ENCODE data around the gene DTNBP1.
"Not testable (repeated sequence)": the region's sequence is repeated elsewhere in the genome, so short reads cannot be mapped to it uniquely, and the experiment has no call there.

The DTNBP1 gene

GRCh38 chr6:15665237-15665636, 2.4 kb upstream of the DTNBP1 start:
- DNase-seq: no peak

- DNase-seq: no peak
Observed at GRCh38 chr6:15663130-15663871, 473 bp upstream of the DTNBP1 start.

- DNase-seq: no peak
Observed at GRCh38 chr6:15661853-15662325, 939 bp downstream of the DTNBP1 start.

- no peak for DNase-seq
Observed at GRCh38 chr6:15659181-15659580, 3.6 kb downstream of the DTNBP1 start.

- DNase-seq: no peak
Observed at GRCh38 chr6:15658181-15658744, 4.6 kb downstream of the DTNBP1 start.

- no peak for DNase-seq
Observed at GRCh38 chr6:15657290-15657689, 5.5 kb downstream of the DTNBP1 start.

GRCh38 chr6:15656145-15656544, 6.7 kb downstream of the DTNBP1 start:
- no peak for DNase-seq

GRCh38 chr6:15654250-15654649, 8.6 kb downstream of the DTNBP1 start:
- DNase-seq: no peak

- no peak for DNase-seq
Observed at GRCh38 chr6:15653581-15653980, 9.2 kb downstream of the DTNBP1 start.

GRCh38 chr6:15650004-15650559, 12.7 kb downstream of the DTNBP1 start:
- not testable (repeated sequence) for DNase-seq

GRCh38 chr6:15644904-15645303, 17.9 kb downstream of the DTNBP1 start:
- DNase-seq: no peak

- no peak for DNase-seq
Observed at GRCh38 chr6:15643542-15643941, 19.3 kb downstream of the DTNBP1 start.

- DNase-seq: no peak
Observed at GRCh38 chr6:15642276-15642675, 20.6 kb downstream of the DTNBP1 start.

GRCh38 chr6:15638373-15638772, 24.5 kb downstream of the DTNBP1 start:
- DNase-seq: no peak

- DNase-seq: no peak
Observed at GRCh38 chr6:15631432-15631831, 31.4 kb downstream of the DTNBP1 start.

- DNase-seq: no peak
Observed at GRCh38 chr6:15630202-15630601, 32.6 kb downstream of the DTNBP1 start.

GRCh38 chr6:15629487-15629886, 33.3 kb downstream of the DTNBP1 start:
- no peak for DNase-seq

- DNase-seq: peak; percentile 35
Observed at GRCh38 chr6:15628499-15629131, 34.2 kb downstream of the DTNBP1 start.

- no peak for DNase-seq
Observed at GRCh38 chr6:15627821-15628220, 35.0 kb downstream of the DTNBP1 start.

GRCh38 chr6:15626878-15627674, 35.8 kb downstream of the DTNBP1 start:
- DNase-seq: no peak

GRCh38 chr6:15626160-15626559, 36.7 kb downstream of the DTNBP1 start:
- DNase-seq: no peak

GRCh38 chr6:15623276-15624116, 39.3 kb downstream of the DTNBP1 start:
- DNase-seq: no peak
